Measurements from ENCODE around the gene THADA.

The THADA gene

GRCh38 chr2:43270930-43271615 lies 324.8 kb downstream of the THADA start:
- H3K4me1 ChIP-seq = peaks cover 0 to 96% (median 23%) of the 10 kb centered on the region in 10 experiments; a peak in 10 of 20 replicates
- TF ChIP-seq Cebpa-rat (IDR thresholded peaks at IDR 0.05) = no peak
- H3K9me3 ChIP-seq (replicated peaks in 1 of 11) = no peaks in the 10 kb centered on the region

GRCh38 chr2:43270461-43270860 lies 325.4 kb downstream of the THADA start:
- Histone ChIP-seq H3K36me3 (peaks cover 0 to 78% (median 43%) of the 10 kb centered on the region in 11 experiments; a peak in 16 of 22 replicates), H3K4me3 (no peak overlapping the region), H3K27ac (peak overlapping the region in 3 of 11 experiments; percentile 64 to 84 (median 70); a peak in 6 of 22 replicates), H3K4me2 (peak overlapping the region in 4 of 11 experiments; percentile 49 to 76 (median 76); a peak in 6 of 22 replicates), H3K9me3 (replicated peaks in 1 of 11) (no peaks in the 10 kb centered on the region), H3K4me1 (peaks cover 0 to 96% (median 24%) of the 10 kb centered on the region in 10 experiments; a peak in 10 of 20 replicates), H4K20me1 (no peaks in the 10 kb centered on the region), H3K27me3 (no peaks in the 10 kb centered on the region), H3K9ac (peak overlapping the region in 1 of 11 experiments; percentile 61; a peak in 2 of 22 replicates)
- TF ChIP-seq Cebpa-rat (IDR thresholded peaks at IDR 0.05) = no peak

More at GRCh38 chr2:43270930-43271615, 324.8 kb downstream of the THADA start:
- H3K9ac ChIP-seq = no peak overlapping the region
- peak overlapping the region in 3 of 11 experiments; percentile 75 to 76 (median 76); a peak in 5 of 22 replicates for H3K4me2 ChIP-seq
- peak overlapping the region in 2 of 11 experiments; percentile 64 to 84; a peak in 3 of 22 replicates for H3K27ac ChIP-seq
- no peaks in the 10 kb centered on the region for H4K20me1 ChIP-seq
- no peaks in the 10 kb centered on the region for H3K27me3 ChIP-seq
- no peak overlapping the region for H3K4me3 ChIP-seq
- peaks cover 0 to 79% (median 48%) of the 10 kb centered on the region in 11 experiments; a peak in 16 of 22 replicates for H3K36me3 ChIP-seq

GRCh38 chr2:43269706-43270105 lies 326.1 kb downstream of the THADA start:
- H3K4me1 ChIP-seq = peaks cover 0 to 96% (median 24%) of the 10 kb centered on the region in 10 experiments; a peak in 10 of 20 replicates
- TF ChIP-seq Cebpa-rat (IDR thresholded peaks at IDR 0.05) = no peak
- peak overlapping the region in 5 of 11 experiments; percentile 44 to 76 (median 75); a peak in 10 of 22 replicates for H3K4me2 ChIP-seq
- no peaks in the 10 kb centered on the region for H4K20me1 ChIP-seq
- H3K9me3 ChIP-seq (replicated peaks in 1 of 11) = no peaks in the 10 kb centered on the region
- H3K9ac ChIP-seq = peak overlapping the region in 3 of 11 experiments; percentile 42 to 61 (median 46); a peak in 5 of 22 replicates
- peak overlapping the region in 4 of 11 experiments; percentile 44 to 84 (median 67); a peak in 8 of 22 replicates for H3K27ac ChIP-seq
- H3K4me3 ChIP-seq = no peak overlapping the region
- no peaks in the 10 kb centered on the region for H3K27me3 ChIP-seq
- H3K36me3 ChIP-seq = peaks cover 0 to 80% (median 41%) of the 10 kb centered on the region in 11 experiments; a peak in 17 of 22 replicates

- peak overlapping the region in 6 of 11 experiments; percentile 21 to 84 (median 56); a peak in 10 of 22 replicates for H3K27ac ChIP-seq
Observed at GRCh38 chr2:43269074-43269572, 326.7 kb downstream of the THADA start.

GRCh38 chr2:43268066-43268953 lies 327.5 kb downstream of the THADA start:
- no peak overlapping the region for H3K4me3 ChIP-seq
- no peak for TF ChIP-seq Cebpa-rat (IDR thresholded peaks at IDR 0.05)
- H3K36me3 ChIP-seq = peaks cover 0 to 86% (median 41%) of the 10 kb centered on the region in 11 experiments; a peak in 17 of 22 replicates
- H3K4me1 ChIP-seq = peaks cover 0 to 94% (median 19%) of the 10 kb centered on the region in 10 experiments; a peak in 10 of 20 replicates
- H4K20me1 ChIP-seq = no peaks in the 10 kb centered on the region
- no peaks in the 10 kb centered on the region for H3K27me3 ChIP-seq
- peak overlapping the region in 5 of 11 experiments; percentile 44 to 76 (median 75); a peak in 10 of 22 replicates for H3K4me2 ChIP-seq
- peak overlapping the region in 3 of 11 experiments; percentile 42 to 61 (median 46); a peak in 5 of 22 replicates for H3K9ac ChIP-seq
- peak overlapping the region in 5 of 11 experiments; percentile 44 to 84 (median 64); a peak in 9 of 22 replicates for H3K27ac ChIP-seq
- no peaks in the 10 kb centered on the region for H3K9me3 ChIP-seq (replicated peaks in 1 of 11)

More at GRCh38 chr2:43269074-43269572, 326.7 kb downstream of the THADA start:
- Histone ChIP-seq H3K4me3 (no peak overlapping the region), H3K9me3 (replicated peaks in 1 of 11) (no peaks in the 10 kb centered on the region), H3K4me2 (peak overlapping the region in 5 of 11 experiments; percentile 44 to 76 (median 75); a peak in 10 of 22 replicates), H3K9ac (peak overlapping the region in 3 of 11 experiments; percentile 42 to 61 (median 46); a peak in 5 of 22 replicates), H3K27me3 (no peaks in the 10 kb centered on the region), H4K20me1 (no peaks in the 10 kb centered on the region), H3K36me3 (peaks cover 0 to 85% (median 41%) of the 10 kb centered on the region in 11 experiments; a peak in 17 of 22 replicates), H3K4me1 (peaks cover 0 to 94% (median 23%) of the 10 kb centered on the region in 10 experiments; a peak in 10 of 20 replicates)
- no peak for TF ChIP-seq Cebpa-rat (IDR thresholded peaks at IDR 0.05)

GRCh38 chr2:43267381-43267780 lies 328.5 kb downstream of the THADA start:
- no peak overlapping the region for H3K9ac ChIP-seq
- peak overlapping the region in 3 of 11 experiments; percentile 64 to 84 (median 70); a peak in 6 of 22 replicates for H3K27ac ChIP-seq
- no peak overlapping the region for H3K4me3 ChIP-seq
- no peak for TF ChIP-seq Cebpa-rat (IDR thresholded peaks at IDR 0.05)
- no peaks in the 10 kb centered on the region for H3K9me3 ChIP-seq (replicated peaks in 1 of 11)
- H3K27me3 ChIP-seq = no peaks in the 10 kb centered on the region
- peaks cover 0 to 92% (median 22%) of the 10 kb centered on the region in 10 experiments; a peak in 10 of 20 replicates for H3K4me1 ChIP-seq
- H3K4me2 ChIP-seq = peak overlapping the region in 3 of 11 experiments; percentile 75 to 76 (median 76); a peak in 6 of 22 replicates
- no peaks in the 10 kb centered on the region for H4K20me1 ChIP-seq
- peaks cover 0 to 84% (median 46%) of the 10 kb centered on the region in 11 experiments; a peak in 18 of 22 replicates for H3K36me3 ChIP-seq

GRCh38 chr2:43266711-43267111 lies 329.1 kb downstream of the THADA start:
- no peak for TF ChIP-seq Cebpa-rat (IDR thresholded peaks at IDR 0.05)
- Histone ChIP-seq H3K4me1 (peaks cover 0 to 86% (median 22%) of the 10 kb centered on the region in 10 experiments; a peak in 10 of 20 replicates), H3K27me3 (no peaks in the 10 kb centered on the region), H3K9me3 (replicated peaks in 1 of 11) (no peaks in the 10 kb centered on the region), H3K4me3 (no peak overlapping the region), H4K20me1 (no peaks in the 10 kb centered on the region), H3K9ac (no peak overlapping the region), H3K4me2 (peak overlapping the region in 5 of 11 experiments; percentile 41 to 76 (median 75); a peak in 10 of 22 replicates), H3K27ac (peak overlapping the region in 4 of 11 experiments; percentile 9 to 84 (median 54); a peak in 4 of 22 replicates), H3K36me3 (peaks cover 0 to 84% (median 42%) of the 10 kb centered on the region in 11 experiments; a peak in 18 of 22 replicates)
